SK-N-MC (cell line): Measurements from ENCODE around the gene ADGRL3.

ENCODE experiments used
- EZH2 ChIP-seq: fragments of 200-600 bp; sonication (generic); IDR thresholded peaks from one replicate; pipeline ENCODE4 v1.6.1; 2017; ENCODE audit warnings: antibody characterized with exemption
- FOXP2 ChIP-seq: optimal IDR thresholded peaks from 2 replicates; pipeline ENCODE3; 2011; ENCODE audit warnings: mild to moderate bottlenecking, moderate library complexity; ENCODE audit not compliant: insufficient read depth; ENCODE audit errors: extremely low read length, control extremely low read depth
- POLR2AphosphoS5 ChIP-seq: IDR thresholded peaks from 2 replicates; pipeline ENCODE4 v1.6.1; 2012; ENCODE audit warnings: mild to moderate bottlenecking, low read depth, low read length, borderline replicate concordance

DNA sequence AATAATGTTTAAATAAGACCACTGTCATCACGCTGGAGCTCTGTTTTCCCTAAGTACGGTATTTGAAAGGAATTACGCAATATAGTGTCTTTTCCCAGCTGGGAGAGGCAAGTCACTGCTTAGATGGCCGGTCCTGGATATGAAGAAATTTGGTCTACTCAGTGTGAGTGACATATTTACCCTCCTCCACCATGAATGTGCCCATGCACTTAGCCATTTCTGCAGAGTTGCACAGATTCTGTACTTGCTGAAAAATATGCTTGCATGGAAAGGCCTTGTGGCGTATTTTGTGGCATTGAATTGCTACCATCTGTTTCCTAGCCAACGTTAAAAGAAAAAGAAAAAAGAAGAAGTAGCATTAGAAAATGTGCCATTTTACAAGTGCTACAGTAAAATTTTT lies 73.1 kb downstream of the ADGRL3 start:
- TF ChIP-seq POLR2AphosphoS5 (no peak), FOXP2 (peak; percentile 21), EZH2 (no peak)
